Measurements from ENCODE around the gene SUPT20H. TPM values are rescaled to one million over a fixed set of nuclear protein-coding genes. Genes with fewer than 3 reads are reported as not detected.

The SUPT20H gene
- total and polyA plus RNA-seq, 2 of the 13 experiments (the other 11 are each of a cell fraction or from before 2014, with no cell fraction given), result 35.0 to 63.6 TPM

DNA sequence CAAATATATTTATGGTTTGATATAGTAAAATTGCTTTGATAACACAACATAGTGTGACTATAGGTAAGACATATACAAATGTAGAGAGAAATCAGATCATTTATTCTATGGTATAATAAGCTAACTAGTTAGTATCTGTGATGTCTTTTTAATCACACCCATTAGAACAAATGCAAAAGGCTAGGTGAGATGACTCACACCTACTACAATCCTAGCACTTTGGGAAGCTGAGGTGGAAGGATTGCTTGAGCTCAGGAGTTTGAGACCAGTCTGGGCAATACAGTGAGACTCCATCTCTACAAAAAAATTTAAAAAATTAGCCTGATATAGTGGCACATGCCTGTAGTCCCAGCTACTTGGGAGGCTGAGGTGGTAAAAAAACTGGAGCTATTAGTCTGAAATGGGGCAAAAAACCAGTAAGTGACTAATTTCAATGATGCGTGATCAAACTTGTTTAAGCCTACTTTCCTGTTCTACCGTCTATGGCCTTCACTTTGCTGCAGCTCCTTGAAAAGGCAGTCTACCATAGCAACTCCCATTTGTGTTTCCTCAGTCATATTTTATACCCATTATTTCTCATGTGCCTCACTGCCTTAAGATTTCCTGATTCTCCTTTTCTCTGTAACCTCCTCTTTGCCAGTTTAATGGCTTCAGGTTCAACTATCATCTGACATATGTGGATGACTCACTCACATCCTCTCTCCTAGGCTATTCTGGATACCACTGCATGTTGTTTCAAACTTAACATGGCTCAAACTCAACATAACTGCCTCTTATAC, 72.8 kb downstream of the SUPT20H start:
- H3K9ac ChIP-seq (ENCODE audit: insufficient read depth, low read depth, low read length), result no peak overlapping the region
- H3K27ac ChIP-seq (ENCODE audit: extremely low read length, insufficient read depth, low read length), result no peak overlapping the region
- ChIA-PET CTCF (ENCODE audit: low intra/inter-chr PET ratio, low total read pairs) (no interaction called here), POLR2A (no interaction called here)
- FAIRE-seq, result no peak
- peaks cover 16 to 79% of the 10 kb centered on the region in 2 experiments for H3K36me3 ChIP-seq (replicated peaks in 1 of 2; ENCODE audit: control insufficient read depth in 1 of 2, insufficient read depth in 2 of 2, low read length in 2 of 2)
- intact Hi-C loops (cut with micrococcal nuclease; ENCODE audit: unreplicated experiment), result no loop called here
- no peaks in the 10 kb centered on the region for H3K9me3 ChIP-seq (ENCODE audit: low read length)
- H2AFZ ChIP-seq (ENCODE audit: low read length), result no peak overlapping the region
- H3K4me3 ChIP-seq (replicated peaks in 1 of 3; ENCODE audit: insufficient read depth in 1 of 3, low read depth in 2 of 3, low read length in 3 of 3), result no peak overlapping the region
- DNase-seq (ENCODE audit: low spot score), result no peak
- H3K4me2 ChIP-seq (ENCODE audit: low read depth, low read length), result no peak overlapping the region
- no peak for ATAC-seq
- no peaks in the 10 kb centered on the region for H3K79me2 ChIP-seq (ENCODE audit: insufficient read depth, low read length)
- H4K20me1 ChIP-seq (ENCODE audit: insufficient read depth, low read length), result no peaks in the 10 kb centered on the region
- in situ Hi-C loops (cut with HindIII; ENCODE audit: extremely low pct_ligation_motif_present, low pct_unique_long_range_greater_than_20kb), result no loop called here
- BruUV-seq (replicated peaks), result no TSS peak
- TF ChIP-seq WIZ (CRISPR knock-in tag; IDR thresholded peaks at IDR 0.05), result no peak
- TF ChIP-seq ZFP1 (CRISPR knock-in tag; IDR thresholded peaks at IDR 0.05), result no peak
- no peak for TF ChIP-seq EED (CRISPR knock-in tag; IDR thresholded peaks at IDR 0.05)
- no peak for TF ChIP-seq DMAP1 (CRISPR knock-in tag; IDR thresholded peaks at IDR 0.05)
- TF ChIP-seq, protein P1, sequence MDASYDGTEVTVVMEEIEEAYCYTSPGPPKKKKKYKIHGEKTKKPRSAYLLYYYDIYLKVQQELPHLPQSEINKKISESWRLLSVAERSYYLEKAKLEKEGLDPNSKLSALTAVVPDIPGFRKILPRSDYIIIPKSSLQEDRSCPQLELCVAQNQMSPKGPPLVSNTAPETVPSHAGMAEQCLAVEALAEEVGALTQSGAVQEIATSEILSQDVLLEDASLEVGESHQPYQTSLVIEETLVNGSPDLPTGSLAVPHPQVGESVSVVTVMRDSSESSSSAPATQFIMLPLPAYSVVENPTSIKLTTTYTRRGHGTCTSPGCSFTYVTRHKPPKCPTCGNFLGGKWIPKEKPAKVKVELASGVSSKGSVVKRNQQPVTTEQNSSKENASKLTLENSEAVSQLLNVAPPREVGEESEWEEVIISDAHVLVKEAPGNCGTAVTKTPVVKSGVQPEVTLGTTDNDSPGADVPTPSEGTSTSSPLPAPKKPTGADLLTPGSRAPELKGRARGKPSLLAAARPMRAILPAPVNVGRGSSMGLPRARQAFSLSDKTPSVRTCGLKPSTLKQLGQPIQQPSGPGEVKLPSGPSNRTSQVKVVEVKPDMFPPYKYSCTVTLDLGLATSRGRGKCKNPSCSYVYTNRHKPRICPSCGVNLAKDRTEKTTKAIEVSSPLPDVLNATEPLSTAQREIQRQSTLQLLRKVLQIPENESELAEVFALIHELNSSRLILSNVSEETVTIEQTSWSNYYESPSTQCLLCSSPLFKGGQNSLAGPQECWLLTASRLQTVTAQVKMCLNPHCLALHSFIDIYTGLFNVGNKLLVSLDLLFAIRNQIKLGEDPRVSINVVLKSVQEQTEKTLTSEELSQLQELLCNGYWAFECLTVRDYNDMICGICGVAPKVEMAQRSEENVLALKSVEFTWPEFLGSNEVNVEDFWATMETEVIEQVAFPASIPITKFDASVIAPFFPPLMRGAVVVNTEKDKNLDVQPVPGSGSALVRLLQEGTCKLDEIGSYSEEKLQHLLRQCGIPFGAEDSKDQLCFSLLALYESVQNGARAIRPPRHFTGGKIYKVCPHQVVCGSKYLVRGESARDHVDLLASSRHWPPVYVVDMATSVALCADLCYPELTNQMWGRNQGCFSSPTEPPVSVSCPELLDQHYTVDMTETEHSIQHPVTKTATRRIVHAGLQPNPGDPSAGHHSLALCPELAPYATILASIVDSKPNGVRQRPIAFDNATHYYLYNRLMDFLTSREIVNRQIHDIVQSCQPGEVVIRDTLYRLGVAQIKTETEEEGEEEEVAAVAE (CRISPR knock-in tag; IDR thresholded peaks at IDR 0.05; ENCODE audit: borderline replicate concordance), result no peak
- no peak for TF ChIP-seq MIER3 (CRISPR knock-in tag; IDR thresholded peaks at IDR 0.05; ENCODE audit: borderline replicate concordance)
- TF ChIP-seq, protein P2, sequence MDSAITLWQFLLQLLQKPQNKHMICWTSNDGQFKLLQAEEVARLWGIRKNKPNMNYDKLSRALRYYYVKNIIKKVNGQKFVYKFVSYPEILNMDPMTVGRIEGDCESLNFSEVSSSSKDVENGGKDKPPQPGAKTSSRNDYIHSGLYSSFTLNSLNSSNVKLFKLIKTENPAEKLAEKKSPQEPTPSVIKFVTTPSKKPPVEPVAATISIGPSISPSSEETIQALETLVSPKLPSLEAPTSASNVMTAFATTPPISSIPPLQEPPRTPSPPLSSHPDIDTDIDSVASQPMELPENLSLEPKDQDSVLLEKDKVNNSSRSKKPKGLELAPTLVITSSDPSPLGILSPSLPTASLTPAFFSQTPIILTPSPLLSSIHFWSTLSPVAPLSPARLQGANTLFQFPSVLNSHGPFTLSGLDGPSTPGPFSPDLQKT (CRISPR knock-in tag; IDR thresholded peaks at IDR 0.05; ENCODE audit: borderline replicate concordance), result no peak
- TF ChIP-seq CENPT (CRISPR knock-in tag; IDR thresholded peaks at IDR 0.05; ENCODE audit: low read depth), result no peak
- TF ChIP-seq, protein P3, sequence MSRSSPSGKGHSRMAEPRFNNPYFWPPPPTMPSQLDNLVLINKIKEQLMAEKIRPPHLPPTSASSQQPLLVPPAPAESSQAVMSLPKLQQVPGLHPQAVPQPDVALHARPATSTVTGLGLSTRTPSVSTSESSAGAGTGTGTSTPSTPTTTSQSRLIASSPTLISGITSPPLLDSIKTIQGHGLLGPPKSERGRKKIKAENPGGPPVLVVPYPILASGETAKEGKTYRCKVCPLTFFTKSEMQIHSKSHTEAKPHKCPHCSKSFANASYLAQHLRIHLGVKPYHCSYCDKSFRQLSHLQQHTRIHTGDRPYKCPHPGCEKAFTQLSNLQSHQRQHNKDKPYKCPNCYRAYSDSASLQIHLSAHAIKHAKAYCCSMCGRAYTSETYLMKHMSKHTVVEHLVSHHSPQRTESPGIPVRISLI (CRISPR knock-in tag; IDR thresholded peaks at IDR 0.05; ENCODE audit: borderline replicate concordance), result no peak
- TF ChIP-seq SNAI1 (CRISPR knock-in tag; IDR thresholded peaks at IDR 0.05; ENCODE audit: borderline replicate concordance), result no peak
- no peak for TF ChIP-seq MIXL1 (CRISPR knock-in tag; IDR thresholded peaks at IDR 0.05)
- TF ChIP-seq ZNF468 (CRISPR knock-in tag; IDR thresholded peaks at IDR 0.05), result no peak
- TF ChIP-seq, protein P4, sequence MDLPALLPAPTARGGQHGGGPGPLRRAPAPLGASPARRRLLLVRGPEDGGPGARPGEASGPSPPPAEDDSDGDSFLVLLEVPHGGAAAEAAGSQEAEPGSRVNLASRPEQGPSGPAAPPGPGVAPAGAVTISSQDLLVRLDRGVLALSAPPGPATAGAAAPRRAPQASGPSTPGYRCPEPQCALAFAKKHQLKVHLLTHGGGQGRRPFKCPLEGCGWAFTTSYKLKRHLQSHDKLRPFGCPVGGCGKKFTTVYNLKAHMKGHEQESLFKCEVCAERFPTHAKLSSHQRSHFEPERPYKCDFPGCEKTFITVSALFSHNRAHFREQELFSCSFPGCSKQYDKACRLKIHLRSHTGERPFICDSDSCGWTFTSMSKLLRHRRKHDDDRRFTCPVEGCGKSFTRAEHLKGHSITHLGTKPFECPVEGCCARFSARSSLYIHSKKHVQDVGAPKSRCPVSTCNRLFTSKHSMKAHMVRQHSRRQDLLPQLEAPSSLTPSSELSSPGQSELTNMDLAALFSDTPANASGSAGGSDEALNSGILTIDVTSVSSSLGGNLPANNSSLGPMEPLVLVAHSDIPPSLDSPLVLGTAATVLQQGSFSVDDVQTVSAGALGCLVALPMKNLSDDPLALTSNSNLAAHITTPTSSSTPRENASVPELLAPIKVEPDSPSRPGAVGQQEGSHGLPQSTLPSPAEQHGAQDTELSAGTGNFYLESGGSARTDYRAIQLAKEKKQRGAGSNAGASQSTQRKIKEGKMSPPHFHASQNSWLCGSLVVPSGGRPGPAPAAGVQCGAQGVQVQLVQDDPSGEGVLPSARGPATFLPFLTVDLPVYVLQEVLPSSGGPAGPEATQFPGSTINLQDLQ (CRISPR knock-in tag; IDR thresholded peaks at IDR 0.05), result no peak
- no peak for TF ChIP-seq ZNF891 (CRISPR knock-in tag; IDR thresholded peaks at IDR 0.05)
- 100% methylated on average over 2 of the region's 2 CpGs for WGBS (ENCODE audit: low lambda C conversion rate)
- H3K27me3 ChIP-seq (ENCODE audit: control insufficient read depth in 1 of 2, insufficient read depth in 2 of 2, low read length in 2 of 2), result no peaks in the 10 kb centered on the region
- no peaks in the 10 kb centered on the region for H3K4me1 ChIP-seq (ENCODE audit: insufficient read depth, low read length)
